ENCODE measurements around the gene ARF1.

DNA sequence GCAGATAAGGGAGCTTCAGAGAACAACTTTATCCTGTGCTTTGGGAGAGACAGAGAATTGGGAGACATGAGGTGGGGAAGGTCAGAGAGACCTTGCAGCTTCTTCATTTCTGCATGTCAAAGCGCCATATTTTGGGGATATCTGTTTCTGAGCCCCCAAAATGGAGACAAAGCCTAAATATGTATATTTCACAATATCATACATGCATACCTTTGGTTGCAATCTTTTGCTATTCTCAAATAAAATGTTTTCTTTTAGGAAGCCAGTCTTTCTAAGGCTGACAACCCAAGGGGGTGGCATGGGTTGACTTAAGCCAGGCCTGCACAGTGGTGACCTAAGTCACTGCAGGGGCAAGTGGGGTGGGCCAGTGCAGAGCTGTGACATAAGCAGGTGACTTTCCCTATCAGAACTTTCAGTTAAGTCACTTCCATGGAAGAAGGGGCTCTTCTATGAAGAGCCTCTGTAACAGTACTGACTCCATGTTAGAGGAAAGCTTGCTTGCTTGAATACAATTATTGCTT, 40.5 kb downstream of the ARF1 start:
- no peak for TF ChIP-seq POLR2A (IDR thresholded peaks at IDR 0.05; ENCODE audit: low read length)
- TF ChIP-seq GATA1 (IDR thresholded peaks at IDR 0.05; ENCODE audit: low read depth, low read length) = no peak

All from erythroblast (primary cell).